K562 (cell line): ENCODE data around the gene ASPA.

Source experiments
- ELF1 ChIP-seq: fragments of 200-800 bp; sonication (Bioruptor generic); IDR thresholded peaks from 2 replicates; pipeline ENCODE4 v1.6.1; 2016; ENCODE audit warnings: missing genetic modification characterization, missing compliant biosample characterization
- ESRRA ChIP-seq: fragments of 450-650 bp; IDR thresholded peaks from 2 replicates; pipeline ENCODE4 v1.6.1; 2014; ENCODE audit warnings: low read depth, mild to moderate bottlenecking, moderate library complexity, borderline replicate concordance
- ZNF282 ChIP-seq: sonication (generic); formaldehyde crosslinking; IDR thresholded peaks from 2 replicates; pipeline ENCODE4 v1.8.1; 2023; ENCODE audit warnings: missing genetic modification reagents
- TF ChIP-seq, protein P1 (sequence below), 3 experiments: IDR thresholded peaks in 2 of 3; conservative IDR thresholded peaks in 1 of 3; 2 replicates each; pipeline ENCODE4 v1.5.1; 2011 to 2012; ENCODE audit warnings: low read length in 3 of 3, mild to moderate bottlenecking in 3 of 3, control low read depth in 2 of 3, improper control_type of control experiment in 1 of 3, inconsistent platforms in 1 of 3, low read depth in 1 of 3, mixed read lengths in 1 of 3, moderate library complexity in 1 of 3; ENCODE audit not compliant: insufficient read depth in 2 of 3

DNA sequence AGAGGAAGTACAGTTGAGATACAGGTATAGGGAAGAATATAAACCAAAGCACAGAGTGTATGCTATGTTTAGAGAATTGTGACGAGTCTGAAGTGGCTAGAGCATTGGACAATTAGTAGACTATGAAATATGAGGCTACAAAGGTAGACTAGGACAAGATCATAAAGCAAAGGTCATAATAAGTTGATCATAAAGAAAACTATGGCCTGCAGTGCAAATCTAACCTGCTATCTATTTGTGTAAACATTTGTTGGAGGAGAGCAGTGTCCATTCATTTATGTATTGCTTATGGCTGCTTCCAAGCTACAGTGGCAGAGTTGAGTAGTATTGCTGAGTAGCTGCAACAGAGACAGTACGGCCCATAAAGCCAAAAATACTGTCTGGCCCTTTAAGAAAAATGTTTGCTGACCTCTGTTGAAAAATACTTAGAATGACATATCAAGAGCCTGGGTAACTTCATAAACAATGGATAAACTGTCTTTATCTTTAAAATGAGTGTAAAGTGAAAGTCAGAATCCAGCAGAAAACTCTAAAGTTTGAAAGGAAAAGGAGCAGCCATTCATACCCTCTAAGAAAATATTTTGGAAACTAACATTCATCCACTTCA is 27.6 kb upstream of the ASPA start:
- TF ChIP-seq, protein P1, sequence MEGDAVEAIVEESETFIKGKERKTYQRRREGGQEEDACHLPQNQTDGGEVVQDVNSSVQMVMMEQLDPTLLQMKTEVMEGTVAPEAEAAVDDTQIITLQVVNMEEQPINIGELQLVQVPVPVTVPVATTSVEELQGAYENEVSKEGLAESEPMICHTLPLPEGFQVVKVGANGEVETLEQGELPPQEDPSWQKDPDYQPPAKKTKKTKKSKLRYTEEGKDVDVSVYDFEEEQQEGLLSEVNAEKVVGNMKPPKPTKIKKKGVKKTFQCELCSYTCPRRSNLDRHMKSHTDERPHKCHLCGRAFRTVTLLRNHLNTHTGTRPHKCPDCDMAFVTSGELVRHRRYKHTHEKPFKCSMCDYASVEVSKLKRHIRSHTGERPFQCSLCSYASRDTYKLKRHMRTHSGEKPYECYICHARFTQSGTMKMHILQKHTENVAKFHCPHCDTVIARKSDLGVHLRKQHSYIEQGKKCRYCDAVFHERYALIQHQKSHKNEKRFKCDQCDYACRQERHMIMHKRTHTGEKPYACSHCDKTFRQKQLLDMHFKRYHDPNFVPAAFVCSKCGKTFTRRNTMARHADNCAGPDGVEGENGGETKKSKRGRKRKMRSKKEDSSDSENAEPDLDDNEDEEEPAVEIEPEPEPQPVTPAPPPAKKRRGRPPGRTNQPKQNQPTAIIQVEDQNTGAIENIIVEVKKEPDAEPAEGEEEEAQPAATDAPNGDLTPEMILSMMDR (IDR thresholded peaks at IDR 0.05 in 2 of 3, conservative IDR thresholded peaks at IDR 0.05 in 1 of 3; ENCODE audit: insufficient read depth in 2 of 3, low read depth in 1 of 3, low read length in 3 of 3) = no peak
- TF ChIP-seq ELF1 (tag) (no peak), ZNF282 (no peak), ESRRA (no peak)
